Pancreas (tissue), 10 donors: ENCODE measurements around the gene ARHGAP26. TPM values are rescaled to one million over a fixed set of nuclear protein-coding genes. Genes with fewer than 3 reads are reported as not detected.

Source experiments
- ATAC-seq, 4 donors: fragments of 200-7000 bp; cut with Tn5 transposase; one replicate each; pipeline versions ENCODE4 v1.8.0 to v1.9.1; 2020; ENCODE audit warnings: mild to moderate bottlenecking in 4 of 4, moderate library complexity in 4 of 4
- DNase-seq, 6 donors: peaks; one replicate each; pipeline ENCODE4 v3.0.0-alpha.2; 2020
- FAIRE-seq: peaks from 2 replicates; lab custom pipeline; 2012; peaks lifted over from hg19 to GRCh38; lab: Jason Lieb, UNC
- H3K27ac ChIP-seq, 4 donors: fragments of 200-600 bp; sonication (generic); 1 replicate in 3 of 4; 2 replicates in 1 of 4; pipeline versions ENCODE4 v1.5.0 to v1.8.0; 2020
- H3K27me3 ChIP-seq, 4 donors: fragments of 200-600 bp; one replicate each; pipeline ENCODE4 v1.8.0; 2021
- H3K36me3 ChIP-seq, 3 donors: fragments of 200-600 bp; sonication (generic) in 1 of 3; one replicate each; pipeline versions ENCODE4 v1.5.0 to v1.8.0; 2020 to 2021
- H3K4me1 ChIP-seq, 3 donors: fragments of 200-600 bp; one replicate each; pipeline ENCODE4 v1.8.0; 2021
- H3K4me3 ChIP-seq, 4 donors: fragments of 200-600 bp; sonication (generic) in 2 of 4; one replicate each; pipeline versions ENCODE4 v1.5.0 to v1.8.0; 2020 to 2021
- H3K9me3 ChIP-seq, 4 donors: fragments of 200-600 bp; one replicate each; pipeline ENCODE4 v1.8.0; 2021
- CTCF ChIP-seq, 4 donors: fragments of 200-600 bp; sonication (generic) in 3 of 4; IDR thresholded peaks; one replicate each; pipeline versions ENCODE4 v1.5.0 to v1.8.0; 2021; ENCODE audit warnings: antibody characterized with exemption in 4 of 4
- WGBS, 2 donors: extraction: QIAGEN DNeasy Blood & Tissue Kit; methylation state at CpG; one replicate each; pipeline ENCODE4 v1.1.7; 2013; 5-methylcytosine and 5-hydroxymethylcytosine counted together
- intact Hi-C, 3 donors: fragments of 100-400 bp; cut with DNase I; formaldehyde crosslinking; loops; one replicate each; pipeline versions ENCODE4 v1.11.1 to v1.14.2; 2022
- polyA plus RNA-seq, 2 donors: library from polyadenylated mRNA; stranded (reverse); fragments of 200-250 nt; gene quantifications; one replicate each; pipeline ENCODE4 v1.2.3, GENCODE V29; 2013
- total RNA-seq, 6 donors: library from RNA; stranded (reverse); fragmentation: NEBNext Ultra II Directional in 4 of 6; extraction: Animal tissue kit (Norgen Biotek cat#: 25700) in 4 of 6; gene quantifications; one replicate each; pipeline versions ENCODE4 v1.2.1 to v1.2.4, GENCODE V29; 2021 to 2023
- donor health status: healthy with polysubstance abuse.
- donor health status: DM: no; HTN: no; CAD: no; lungs with moderate emphysema.
- donor health status: DM: no; HTN: no; CAD: no.
- donor health status: control.
- donor health status: control.
- donor health status: Bipolar disorder and iron deficiency.
- donor health status: DM: yes; HTN: yes; CAD: no.
- donor health status: DM: no; HTN: no; CAD: no.
- donor health status: DM: no; HTN: no; CAD: no.
- donor health status: DM: yes; HTN: yes; CAD: no.

Gene ARHGAP26
- total and polyA plus RNA-seq, 8 donors: 3.0 to 28.1 (median 10.3) TPM

- no peaks in the 10 kb centered on the region for H3K36me3 ChIP-seq
- WGBS, 2 donors: 75 to 80% methylated on average over 3 of the region's 3 CpGs
- no peaks in the 10 kb centered on the region for H3K9me3 ChIP-seq
- H3K27ac ChIP-seq: peak overlapping the region in 2 of 4 donors; percentile 47 to 64
- TF ChIP-seq CTCF (IDR thresholded peaks at IDR 0.05): peak in 1 of 4 donors; percentile 7
- intact Hi-C loops: no loop called here
- FAIRE-seq: no peak
- H3K4me3 ChIP-seq: no peak overlapping the region
- H3K4me1 ChIP-seq: no peaks in the 10 kb centered on the region
- no peak for ATAC-seq
- DNase-seq: no peak
- H3K27me3 ChIP-seq: no peaks in the 10 kb centered on the region
These were observed 233.1 kb downstream of the ARHGAP26 start for GRCh38 chr5:143003328-143003636.

- no peaks in the 10 kb centered on the region for H3K27me3 ChIP-seq
- WGBS, 2 donors: 59 to 61% methylated on average over 4 of the region's 4 CpGs
- H3K36me3 ChIP-seq: no peaks in the 10 kb centered on the region
- no peaks in the 10 kb centered on the region for H3K9me3 ChIP-seq
- H3K4me3 ChIP-seq: no peak overlapping the region
- DNase-seq (no peak), FAIRE-seq (no peak), ATAC-seq (no peak)
- intact Hi-C loops: no loop called here
- H3K4me1 ChIP-seq: peaks cover 0 to 4% (median 0%) of the 10 kb centered on the region in 3 donors
- no peak overlapping the region for H3K27ac ChIP-seq
- no peak for TF ChIP-seq CTCF (IDR thresholded peaks at IDR 0.05)
These were observed 234.4 kb downstream of the ARHGAP26 start for GRCh38 chr5:143004361-143005145.

- no peak for DNase-seq
- FAIRE-seq: no peak
- H3K9me3 ChIP-seq: no peaks in the 10 kb centered on the region
- H3K27me3 ChIP-seq: no peaks in the 10 kb centered on the region
- H3K36me3 ChIP-seq: no peaks in the 10 kb centered on the region
- no peak for ATAC-seq
- no peak overlapping the region for H3K4me3 ChIP-seq
- intact Hi-C loops: no loop called here
- H3K27ac ChIP-seq: no peak overlapping the region
- peaks cover 0 to 4% (median 0%) of the 10 kb centered on the region in 3 donors for H3K4me1 ChIP-seq
- TF ChIP-seq CTCF (IDR thresholded peaks at IDR 0.05): no peak
These were observed 236.3 kb downstream of the ARHGAP26 start for GRCh38 chr5:143006501-143006900.

GRCh38 chr5:143008032-143008431 is 237.9 kb downstream of the ARHGAP26 start:
- DNase-seq (no peak), FAIRE-seq (no peak), ATAC-seq (no peak)
- H3K4me3 ChIP-seq: no peak overlapping the region
- 67 to 72% methylated on average over 2 of the region's 2 CpGs for WGBS, 2 donors
- no peaks in the 10 kb centered on the region for H3K9me3 ChIP-seq
- H3K27ac ChIP-seq: no peak overlapping the region
- TF ChIP-seq CTCF (IDR thresholded peaks at IDR 0.05): no peak
- intact Hi-C loops: no loop called here
- H3K27me3 ChIP-seq: no peaks in the 10 kb centered on the region
- no peaks in the 10 kb centered on the region for H3K36me3 ChIP-seq
- peaks cover 0 to 4% (median 0%) of the 10 kb centered on the region in 3 donors for H3K4me1 ChIP-seq
